Endodermal cell (in vitro differentiated cells): ENCODE data around the gene ZNF236. TPM values are rescaled to one million over a fixed set of nuclear protein-coding genes. Genes with fewer than 3 reads are reported as not detected.
A peak's percentile ranks its signal among the peaks of the same experiment; 100 is the strongest.

Experiments used
- DNase-seq: peaks from one replicate; pipeline ENCODE4 v3.0.0-alpha.2; 2017
- H3K27ac ChIP-seq: 2 replicates; pipeline ENCODE4 v1.5.1; 2013; ENCODE audit warnings: mild to moderate bottlenecking, low read depth, low read length, moderate library complexity
- H3K27me3 ChIP-seq: 2 replicates; pipeline ENCODE4 v1.6.1; 2013; ENCODE audit warnings: mild to moderate bottlenecking, low read length, moderate library complexity; ENCODE audit not compliant: insufficient read depth, control insufficient read depth, poor library complexity, severe bottlenecking
- H3K36me3 ChIP-seq: 2 replicates; pipeline ENCODE4 v1.7.0; 2013; ENCODE audit warnings: mild to moderate bottlenecking, low read length, moderate library complexity; ENCODE audit not compliant: control insufficient read depth, insufficient read depth
- H3K4me1 ChIP-seq: one replicate; pipeline ENCODE4 v1.7.0; 2013; ENCODE audit warnings: low read length; ENCODE audit not compliant: control insufficient read depth, insufficient read depth
- H3K4me3 ChIP-seq: 2 replicates; pipeline ENCODE4 v1.5.1; 2013; ENCODE audit warnings: mild to moderate bottlenecking, low read length, moderate library complexity
- H3K9ac ChIP-seq: 2 replicates; pipeline ENCODE4 v1.6.1; 2013; ENCODE audit warnings: mild to moderate bottlenecking, low read length, moderate library complexity; ENCODE audit not compliant: poor library complexity, severe bottlenecking; ENCODE audit errors: extremely low read depth
- H3K9me3 ChIP-seq: 2 replicates; pipeline ENCODE4 v1.6.1; 2013; ENCODE audit warnings: mild to moderate bottlenecking, low read length, moderate library complexity; ENCODE audit not compliant: control insufficient read depth
- H3K27ac Mint-ChIP-seq: 2 replicates; pipeline ENCODE4 v1.8.0; 2020; ENCODE audit warnings: mixed read lengths
- H3K27me3 Mint-ChIP-seq: 2 replicates; pipeline ENCODE4 v1.8.0; 2021; ENCODE audit warnings: mild to moderate bottlenecking, mixed read lengths; ENCODE audit not compliant: insufficient read depth
- H3K36me3 Mint-ChIP-seq: 2 replicates; pipeline ENCODE4 v1.8.0; 2020; ENCODE audit warnings: low read depth, mixed read lengths
- H3K4me1 Mint-ChIP-seq: 2 replicates; pipeline ENCODE4 v1.8.0; 2020; ENCODE audit warnings: mixed read lengths
- H3K4me3 Mint-ChIP-seq: 2 replicates; pipeline ENCODE4 v1.8.0; 2020; ENCODE audit warnings: mild to moderate bottlenecking, moderate library complexity, mixed read lengths
- H3K9me3 Mint-ChIP-seq: 2 replicates; pipeline ENCODE4 v1.8.0; 2020; ENCODE audit warnings: mild to moderate bottlenecking, mixed read lengths
- WGBS, 2 experiments: methylation state at CpG; one replicate each; pipeline versions ENCODE4 v1.1.5 to v1.1.7; 2013; ENCODE audit warnings: missing lambda C conversion rate in 2 of 2, mixed read lengths in 1 of 2; ENCODE audit not compliant: insufficient coverage in 1 of 2, insufficient read length in 1 of 2; 5-methylcytosine and 5-hydroxymethylcytosine counted together
- total RNA-seq, 2 donors: library from RNA; stranded (reverse); fragmentation: NEBNext Ultra II Directional in 1 of 2; extraction: Animal tissue kit (Norgen Biotek cat#: 25700) in 1 of 2; gene quantifications; 2 replicates in 1 of 2; 3 replicates in 1 of 2; pipeline ENCODE4 v1.2.1, GENCODE V29; 2021
- TF ChIP-seq, protein P1 (sequence below): fragments of 200-600 bp; sonication (generic); conservative IDR thresholded peaks from 2 replicates; pipeline ENCODE4 v1.5.0; 2021; ENCODE audit warnings: antibody characterized with exemption, mild to moderate bottlenecking

The ZNF236 gene
- total RNA-seq, 2 donors from 2014 or later = 27.0 to 28.3 TPM

DNA sequence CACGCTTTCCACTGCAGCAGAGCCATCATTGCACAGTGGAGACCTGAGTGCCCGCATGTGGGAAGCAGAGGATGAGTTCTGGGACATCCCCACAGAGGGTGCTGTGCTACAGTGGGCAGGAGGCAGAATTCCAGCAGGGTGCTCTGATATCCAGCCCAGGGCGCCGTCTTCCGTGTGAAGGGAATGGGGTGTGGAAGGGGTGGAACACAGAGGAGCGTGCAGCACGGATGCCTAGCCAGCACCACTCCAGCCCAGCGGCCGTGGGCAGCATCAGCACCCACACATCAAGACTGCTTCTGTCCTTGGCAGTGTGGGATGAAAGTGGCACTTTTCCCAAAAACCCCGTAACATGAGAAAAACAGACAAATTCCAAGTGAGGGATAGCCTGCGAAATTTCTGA lies 134.3 kb downstream of the ZNF236 start:
- Mint-ChIP-seq H3K36me3 (peaks cover 60% of the 10 kb centered on the region), H3K27me3 (no peaks in the 10 kb centered on the region), H3K9me3 (peaks cover under 1% of the 10 kb centered on the region), H3K4me3 (no peak overlapping the region), H3K4me1 (no peaks in the 10 kb centered on the region), H3K27ac (peak overlapping the region; percentile 58)
- 94 to 96% methylated on average over 10 to 11 of the region's 11 CpGs for WGBS, 2 experiments
- Histone ChIP-seq H3K36me3 (peaks cover 45% of the 10 kb centered on the region), H3K4me3 (no peak overlapping the region), H3K4me1 (no peaks in the 10 kb centered on the region), H3K9me3 (no peaks in the 10 kb centered on the region), H3K27ac (no peak overlapping the region), H3K9ac (no peak overlapping the region), H3K27me3 (no peaks in the 10 kb centered on the region)
- TF ChIP-seq, protein P1, sequence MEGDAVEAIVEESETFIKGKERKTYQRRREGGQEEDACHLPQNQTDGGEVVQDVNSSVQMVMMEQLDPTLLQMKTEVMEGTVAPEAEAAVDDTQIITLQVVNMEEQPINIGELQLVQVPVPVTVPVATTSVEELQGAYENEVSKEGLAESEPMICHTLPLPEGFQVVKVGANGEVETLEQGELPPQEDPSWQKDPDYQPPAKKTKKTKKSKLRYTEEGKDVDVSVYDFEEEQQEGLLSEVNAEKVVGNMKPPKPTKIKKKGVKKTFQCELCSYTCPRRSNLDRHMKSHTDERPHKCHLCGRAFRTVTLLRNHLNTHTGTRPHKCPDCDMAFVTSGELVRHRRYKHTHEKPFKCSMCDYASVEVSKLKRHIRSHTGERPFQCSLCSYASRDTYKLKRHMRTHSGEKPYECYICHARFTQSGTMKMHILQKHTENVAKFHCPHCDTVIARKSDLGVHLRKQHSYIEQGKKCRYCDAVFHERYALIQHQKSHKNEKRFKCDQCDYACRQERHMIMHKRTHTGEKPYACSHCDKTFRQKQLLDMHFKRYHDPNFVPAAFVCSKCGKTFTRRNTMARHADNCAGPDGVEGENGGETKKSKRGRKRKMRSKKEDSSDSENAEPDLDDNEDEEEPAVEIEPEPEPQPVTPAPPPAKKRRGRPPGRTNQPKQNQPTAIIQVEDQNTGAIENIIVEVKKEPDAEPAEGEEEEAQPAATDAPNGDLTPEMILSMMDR = no peak
- DNase-seq = no peak

DNA sequence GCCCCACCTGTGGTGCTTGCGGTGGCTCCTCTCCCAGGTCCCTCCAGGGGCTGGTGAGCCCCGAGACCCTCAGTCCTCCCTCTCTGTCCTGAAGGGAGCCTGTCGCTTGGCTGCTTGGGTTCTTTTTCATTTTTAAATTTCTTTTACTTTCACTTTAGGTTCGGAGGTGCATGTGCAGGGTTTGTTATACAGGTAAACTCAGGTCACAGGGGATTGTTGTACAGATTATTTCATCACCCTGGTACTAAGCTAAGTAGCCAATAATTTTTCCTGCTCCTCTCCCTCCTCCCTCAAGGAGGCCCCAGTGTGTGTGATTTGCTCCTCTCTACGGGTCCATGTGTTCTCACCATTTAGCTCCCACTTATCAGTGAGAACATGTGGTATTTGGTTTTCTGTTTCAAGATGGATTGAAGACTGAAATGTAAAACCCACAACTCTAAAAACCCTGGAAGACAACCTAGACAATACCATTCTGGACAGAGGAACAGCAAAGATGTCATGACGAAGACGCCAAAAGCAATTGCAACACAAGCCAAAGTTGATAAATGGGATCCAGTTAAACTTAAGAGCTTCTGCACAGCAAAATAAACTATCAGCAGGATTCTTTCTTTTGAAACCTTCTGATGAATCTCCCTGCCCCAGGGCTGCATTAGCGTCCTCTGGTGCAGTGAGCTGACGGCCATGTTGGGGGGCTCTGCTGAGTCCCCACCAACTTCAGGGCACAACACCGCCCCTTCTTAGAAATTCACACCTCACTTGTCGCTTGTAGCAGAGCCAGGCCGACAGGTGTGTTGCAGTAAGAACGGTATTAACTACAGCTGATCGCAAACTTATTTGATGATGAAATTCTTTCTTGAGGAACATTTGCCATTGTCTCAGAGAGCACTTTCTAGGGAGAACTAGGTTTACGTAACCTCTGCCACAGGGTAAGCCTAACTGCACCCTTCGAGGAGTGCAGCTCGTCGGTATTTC lies 135.3 kb downstream of the ZNF236 start:
- H3K4me1 ChIP-seq = no peaks in the 10 kb centered on the region
- H3K27me3 ChIP-seq = no peaks in the 10 kb centered on the region
- no peak overlapping the region for H3K27ac ChIP-seq
- peaks cover 34% of the 10 kb centered on the region for H3K36me3 ChIP-seq
- H3K4me1 Mint-ChIP-seq = no peaks in the 10 kb centered on the region
- H3K27me3 Mint-ChIP-seq = no peaks in the 10 kb centered on the region
- no peak overlapping the region for H3K9ac ChIP-seq
- no peaks in the 10 kb centered on the region for H3K9me3 ChIP-seq
- no peak for DNase-seq
- TF ChIP-seq, protein P1 = no peak
- peaks cover 65% of the 10 kb centered on the region for H3K36me3 Mint-ChIP-seq
- no peak overlapping the region for H3K27ac Mint-ChIP-seq
- no peak overlapping the region for H3K4me3 ChIP-seq
- no peak overlapping the region for H3K4me3 Mint-ChIP-seq
- WGBS, 2 experiments = 94 to 96% methylated on average over 14 to 17 of the region's 18 CpGs
- peaks cover 3% of the 10 kb centered on the region for H3K9me3 Mint-ChIP-seq

DNA sequence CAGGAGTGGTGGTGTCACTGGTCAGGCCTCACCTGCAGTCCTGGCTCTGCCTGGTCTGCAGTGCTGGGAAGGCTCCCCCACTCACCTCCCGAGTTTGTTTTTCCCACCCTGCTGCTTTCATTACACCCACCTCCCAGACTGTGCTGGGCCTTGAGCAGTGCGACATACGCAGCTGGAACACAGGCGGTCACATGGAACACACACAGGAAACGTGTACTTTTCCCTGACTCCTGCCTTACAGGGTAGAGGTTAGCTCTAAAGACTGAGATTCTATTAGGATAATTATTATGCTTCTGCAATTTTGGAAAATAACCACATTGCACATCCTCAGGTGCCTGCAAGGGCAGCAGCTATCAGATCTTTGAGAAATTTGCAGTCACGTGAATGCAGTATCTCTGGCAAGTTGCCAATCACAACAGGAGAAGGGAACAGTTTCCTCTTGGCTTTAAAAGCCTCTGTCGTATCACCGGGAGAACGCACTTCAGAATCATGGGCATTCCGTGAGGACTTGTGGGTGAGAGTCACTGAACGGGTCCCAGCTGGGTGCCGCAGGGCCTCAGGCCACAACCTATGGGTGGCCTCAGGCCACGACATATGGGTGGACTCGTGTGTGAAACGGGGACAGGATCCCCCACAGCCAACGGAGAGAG lies 136.5 kb downstream of the ZNF236 start:
- peaks cover 32% of the 10 kb centered on the region for H3K36me3 ChIP-seq
- no peak overlapping the region for H3K9ac ChIP-seq
- Mint-ChIP-seq H3K36me3 (peaks cover 72% of the 10 kb centered on the region), H3K4me1 (peaks cover 3% of the 10 kb centered on the region), H3K27me3 (no peaks in the 10 kb centered on the region), H3K9me3 (peaks cover 3% of the 10 kb centered on the region), H3K4me3 (no peak overlapping the region), H3K27ac (peak overlapping the region; percentile 64)
- no peak overlapping the region for H3K4me3 ChIP-seq
- H3K27me3 ChIP-seq = no peaks in the 10 kb centered on the region
- no peak for DNase-seq
- TF ChIP-seq, protein P1 = no peak
- H3K27ac ChIP-seq = no peak overlapping the region
- H3K4me1 ChIP-seq = no peaks in the 10 kb centered on the region
- no peaks in the 10 kb centered on the region for H3K9me3 ChIP-seq
- WGBS, 2 experiments = 89 to 93% methylated on average over 7 to 16 of the region's 16 CpGs
